HG02943 (cell line): Measurements from ENCODE around the gene SNTG2.
"Not testable (repeated sequence)": the region's sequence is repeated elsewhere in the genome, so short reads cannot be mapped to it uniquely, and the experiment has no call there.

ENCODE experiments used
- ATAC-seq: cut with Tn5 transposase; IDR thresholded peaks from one replicate; pipeline ENCODE4 v1.9.1; 2021; ENCODE audit warnings: mild to moderate bottlenecking, low read depth, moderate library complexity; ENCODE audit not compliant: unreplicated experiment

The SNTG2 gene

GRCh38 chr2:950080-950966 is at the start of gene SNTG2:
TSS of gene SNTG2 (plus strand) at chr2:950849. CDS start at chr2:950997, 148 bp downstream.
- no peak for ATAC-seq

GRCh38 chr2:902584-902983 is 48.1 kb upstream of the SNTG2 start:
- no peak for ATAC-seq

- ATAC-seq, result no peak
Observed at GRCh38 chr2:903223-903900, 47.3 kb upstream of the SNTG2 start.

GRCh38 chr2:904246-905024 is 46.2 kb upstream of the SNTG2 start:
- ATAC-seq, result no peak

GRCh38 chr2:905091-905832 is 45.4 kb upstream of the SNTG2 start:
- ATAC-seq, result no peak

GRCh38 chr2:905833-906140 is 44.9 kb upstream of the SNTG2 start:
- ATAC-seq, result no peak

GRCh38 chr2:907706-908105 is 42.9 kb upstream of the SNTG2 start:
- ATAC-seq, result no peak

GRCh38 chr2:908568-908967 is 42.1 kb upstream of the SNTG2 start:
- ATAC-seq, result no peak

GRCh38 chr2:909764-910379 is 40.8 kb upstream of the SNTG2 start:
- ATAC-seq, result not testable (repeated sequence)

- no peak for ATAC-seq
Observed at GRCh38 chr2:910698-911097, 40.0 kb upstream of the SNTG2 start.

GRCh38 chr2:915979-916378 is 34.7 kb upstream of the SNTG2 start:
- ATAC-seq, result no peak

- no peak for ATAC-seq
Observed at GRCh38 chr2:916935-917334, 33.7 kb upstream of the SNTG2 start.

- ATAC-seq, result no peak
Observed at GRCh38 chr2:919672-920071, 31.0 kb upstream of the SNTG2 start.

- no peak for ATAC-seq
Observed at GRCh38 chr2:920573-920972, 30.1 kb upstream of the SNTG2 start.

- ATAC-seq, result no peak
Observed at GRCh38 chr2:920999-921398, 29.6 kb upstream of the SNTG2 start.

- ATAC-seq, result no peak
Observed at GRCh38 chr2:922185-922584, 28.5 kb upstream of the SNTG2 start.

- ATAC-seq, result no peak
Observed at GRCh38 chr2:923832-924601, 26.6 kb upstream of the SNTG2 start.

GRCh38 chr2:924701-925100 is 25.9 kb upstream of the SNTG2 start:
- ATAC-seq, result no peak

GRCh38 chr2:925309-925708 is 25.3 kb upstream of the SNTG2 start:
- ATAC-seq, result no peak
